MCF 10A (cell line): ENCODE results near the gene CXCL16. TPM values are rescaled to one million over a fixed set of nuclear protein-coding genes. Genes with fewer than 3 reads are reported as not detected.

Experiments
- BruUV-seq: library from RNA; stranded (reverse); fragments of 400-500 nt; replicated peaks from 2 replicates; lab custom pipeline; 2021; lab: Mats Ljungman, UMichigan
- CTCF ChIA-PET: fragments of 300-600 bp; sonication (Branson Sonifier 250); formaldehyde crosslinking; extraction: SDS; loops from one replicate; lab custom pipeline; 2021; ENCODE audit warnings: antibody characterized with exemption, inconsistent platforms; lab: Yijun Ruan, JAX
- POLR2A ChIA-PET: fragments of 300-600, 350-650 bp; sonication (Branson Sonifier 250); formaldehyde crosslinking; extraction: SDS; loops from one replicate; lab custom pipeline; 2020; ENCODE audit warnings: antibody characterized with exemption, inconsistent platforms; lab: Yijun Ruan, JAX
- DNase-seq: peaks from one replicate; pipeline ENCODE4 v3.0.0-alpha.2; 2018; ENCODE audit not compliant: unreplicated experiment
- H3K27ac Mint-ChIP-seq: one replicate; pipeline ENCODE4 v1.8.0; 2022; ENCODE audit warnings: mild to moderate bottlenecking, low read depth, mixed read lengths; ENCODE audit not compliant: unreplicated experiment
- H3K27me3 Mint-ChIP-seq: one replicate; pipeline ENCODE4 v1.8.0; 2022; ENCODE audit warnings: mixed read lengths; ENCODE audit not compliant: insufficient read depth, unreplicated experiment
- H3K36me3 Mint-ChIP-seq: one replicate; pipeline ENCODE4 v1.8.0; 2022; ENCODE audit warnings: mild to moderate bottlenecking, moderate library complexity, mixed read lengths; ENCODE audit not compliant: insufficient read depth, unreplicated experiment
- H3K4me1 Mint-ChIP-seq: one replicate; pipeline ENCODE4 v1.8.0; 2022; ENCODE audit warnings: mixed read lengths; ENCODE audit not compliant: insufficient read depth, unreplicated experiment
- H3K4me3 Mint-ChIP-seq: one replicate; pipeline ENCODE4 v1.8.0; 2022; ENCODE audit warnings: mild to moderate bottlenecking, moderate library complexity, mixed read lengths; ENCODE audit not compliant: unreplicated experiment
- H3K9me3 Mint-ChIP-seq: one replicate; pipeline ENCODE4 v1.8.0; 2022; ENCODE audit warnings: mixed read lengths; ENCODE audit not compliant: unreplicated experiment
- intact Hi-C: fragments of 100-400 bp; cut with micrococcal nuclease; formaldehyde crosslinking; loops from 2 replicates; pipeline ENCODE4 v1.14.1; 2022
- total RNA-seq: library from RNA; stranded (reverse); gene quantifications from 2 replicates; pipeline ENCODE4 v1.2.3, GENCODE V29; 2022
- TF ChIP-seq, protein P1 (sequence below): fragments of 200-600 bp; IDR thresholded peaks from one replicate; pipeline ENCODE4 v1.8.0; 2022; ENCODE audit warnings: antibody characterized with exemption, mild to moderate bottlenecking; ENCODE audit not compliant: unreplicated experiment

The CXCL16 gene
- total RNA-seq, 1 experiment from 2014 or later: 16.7 TPM

DNA sequence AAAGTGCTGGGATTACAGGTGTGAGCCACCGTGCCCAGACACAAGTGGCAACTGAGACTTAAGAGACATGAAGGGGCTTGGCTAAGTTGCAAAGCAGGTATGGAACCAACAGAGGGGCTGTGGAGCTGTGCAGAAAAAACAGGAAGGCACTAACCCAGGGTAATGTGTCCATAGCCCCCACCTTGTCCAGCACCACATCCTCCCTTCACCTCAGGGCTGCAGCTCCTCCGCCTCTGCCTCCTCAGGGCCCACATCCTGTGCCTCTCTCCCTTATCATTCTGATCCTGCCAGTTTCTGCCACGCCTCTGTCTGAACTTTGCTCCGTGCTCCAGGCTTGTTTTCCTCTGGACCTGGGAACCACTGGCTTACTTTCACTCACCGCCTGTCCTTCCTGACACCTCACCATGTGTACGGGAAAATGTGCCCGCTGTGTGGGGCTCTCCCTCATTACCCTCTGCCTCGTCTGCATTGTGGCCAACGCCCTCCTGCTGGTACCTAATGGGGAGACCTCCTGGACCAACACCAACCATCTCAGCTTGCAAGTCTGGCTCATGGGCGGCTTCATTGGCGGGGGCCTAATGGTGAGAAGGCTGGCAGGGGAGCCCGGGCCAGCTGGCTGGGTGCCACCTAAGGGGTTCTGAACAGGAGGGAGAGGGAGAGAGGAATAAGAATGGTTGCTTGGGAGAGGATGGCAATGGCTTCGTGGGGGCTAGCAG is 31.9 kb upstream of the CXCL16 start, which contains the start of gene TM4SF5:
Gene TM4SF5 (plus strand): TSS at position 368 of the 716 bp plus-strand sequence. CDS start 37 bp downstream, at position 405.
- TF ChIP-seq, protein P1, sequence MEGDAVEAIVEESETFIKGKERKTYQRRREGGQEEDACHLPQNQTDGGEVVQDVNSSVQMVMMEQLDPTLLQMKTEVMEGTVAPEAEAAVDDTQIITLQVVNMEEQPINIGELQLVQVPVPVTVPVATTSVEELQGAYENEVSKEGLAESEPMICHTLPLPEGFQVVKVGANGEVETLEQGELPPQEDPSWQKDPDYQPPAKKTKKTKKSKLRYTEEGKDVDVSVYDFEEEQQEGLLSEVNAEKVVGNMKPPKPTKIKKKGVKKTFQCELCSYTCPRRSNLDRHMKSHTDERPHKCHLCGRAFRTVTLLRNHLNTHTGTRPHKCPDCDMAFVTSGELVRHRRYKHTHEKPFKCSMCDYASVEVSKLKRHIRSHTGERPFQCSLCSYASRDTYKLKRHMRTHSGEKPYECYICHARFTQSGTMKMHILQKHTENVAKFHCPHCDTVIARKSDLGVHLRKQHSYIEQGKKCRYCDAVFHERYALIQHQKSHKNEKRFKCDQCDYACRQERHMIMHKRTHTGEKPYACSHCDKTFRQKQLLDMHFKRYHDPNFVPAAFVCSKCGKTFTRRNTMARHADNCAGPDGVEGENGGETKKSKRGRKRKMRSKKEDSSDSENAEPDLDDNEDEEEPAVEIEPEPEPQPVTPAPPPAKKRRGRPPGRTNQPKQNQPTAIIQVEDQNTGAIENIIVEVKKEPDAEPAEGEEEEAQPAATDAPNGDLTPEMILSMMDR: no peak
- H3K9me3 Mint-ChIP-seq: no peaks in the 10 kb centered on the region
- peaks cover 22% of the 10 kb centered on the region for H3K27me3 Mint-ChIP-seq
- no peak for DNase-seq
- H3K36me3 Mint-ChIP-seq: no peaks in the 10 kb centered on the region
- no peak within 1 kb of the TSS for H3K4me3 Mint-ChIP-seq
- CTCF ChIA-PET: interaction anchor here (0.6 kb wide), 1 partner anchor 37 kb away, joined by 3 read pairs; no protein-coding TSS in a partner anchor
- H3K4me1 Mint-ChIP-seq: peaks cover 3% of the 10 kb centered on the region
- no peak within 1 kb of the TSS for H3K27ac Mint-ChIP-seq
- POLR2A ChIA-PET: interaction anchor here (0.7 to 1.0 kb wide), 4 partner anchors 8 to 153 kb away, joined by 3 read pairs; no protein-coding TSS in a partner anchor
- BruUV-seq: no TSS peak
- intact Hi-C loops: no loop called here

DNA sequence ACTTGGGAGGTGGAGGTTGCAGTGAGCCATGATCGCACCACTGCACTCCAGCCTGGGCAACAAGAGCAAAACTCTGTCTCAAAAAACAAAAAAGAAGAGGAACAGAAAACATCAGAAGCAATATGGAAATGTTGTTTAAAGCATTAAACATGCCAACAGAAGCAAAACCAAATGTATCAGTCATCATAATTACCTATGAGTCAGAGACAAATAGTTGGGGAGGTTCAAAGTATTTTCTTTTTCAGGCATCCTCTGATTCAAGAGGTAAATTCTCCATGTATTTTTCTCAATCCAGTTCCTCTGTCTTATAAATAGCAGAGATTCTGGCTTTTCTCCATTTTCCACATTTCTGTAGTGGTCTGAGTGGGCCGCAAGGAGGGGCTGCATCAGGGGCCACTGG is 29.9 kb upstream of the CXCL16 start:
- no peaks in the 10 kb centered on the region for H3K36me3 Mint-ChIP-seq
- peak; percentile 3 for DNase-seq
- BruUV-seq: no TSS peak
- H3K9me3 Mint-ChIP-seq: no peaks in the 10 kb centered on the region
- TF ChIP-seq, protein P1: no peak
- ChIA-PET POLR2A (interaction anchor here (1.7 kb wide), 1 partner anchor 16 kb away, joined by 4 read pairs; no protein-coding TSS in a partner anchor), CTCF (interaction anchor here (0.7 kb wide), 1 partner anchor 21 kb away, joined by 3 read pairs; no protein-coding TSS in a partner anchor)
- peaks cover 3% of the 10 kb centered on the region for H3K4me1 Mint-ChIP-seq
- peaks cover 24% of the 10 kb centered on the region for H3K27me3 Mint-ChIP-seq
- H3K27ac Mint-ChIP-seq: no peak overlapping the region
- intact Hi-C loops: no loop called here
- H3K4me3 Mint-ChIP-seq: no peak overlapping the region

DNA sequence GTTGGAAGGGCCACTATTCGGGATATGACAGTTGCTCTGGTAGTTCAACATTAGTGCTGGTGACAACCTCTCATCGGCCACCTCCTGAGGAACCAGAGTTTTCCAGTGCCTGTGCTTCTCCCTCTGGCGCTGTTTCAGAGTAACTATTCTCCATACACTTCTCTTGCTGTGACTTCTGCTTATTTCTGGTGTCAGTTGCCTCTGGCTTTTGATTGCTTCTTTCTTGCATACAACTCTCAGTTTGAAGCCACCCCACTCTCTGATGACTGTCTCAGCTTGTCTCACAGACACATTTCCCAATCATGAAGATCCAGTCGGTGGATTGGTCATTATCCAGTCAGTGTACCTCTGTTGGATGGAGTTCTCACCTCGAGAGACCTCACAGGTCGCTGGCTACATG is 28.6 kb upstream of the CXCL16 start:
- Mint-ChIP-seq H3K36me3 (no peaks in the 10 kb centered on the region), H3K27me3 (peaks cover 22% of the 10 kb centered on the region), H3K27ac (no peak overlapping the region), H3K4me1 (peaks cover 3% of the 10 kb centered on the region), H3K9me3 (no peaks in the 10 kb centered on the region), H3K4me3 (no peak overlapping the region)
- intact Hi-C loops: no loop called here
- TF ChIP-seq, protein P1: no peak
- CTCF ChIA-PET: interaction anchor here (0.5 kb wide), 1 partner anchor 317 kb away, joined by 5 read pairs; no protein-coding TSS in a partner anchor
- BruUV-seq: no TSS peak
- DNase-seq: no peak
- POLR2A ChIA-PET: interaction anchor here (0.6 to 1.7 kb wide), 3 partner anchors 15 to 151 kb away, joined by 3 to 4 read pairs (median 3); no protein-coding TSS in a partner anchor

DNA sequence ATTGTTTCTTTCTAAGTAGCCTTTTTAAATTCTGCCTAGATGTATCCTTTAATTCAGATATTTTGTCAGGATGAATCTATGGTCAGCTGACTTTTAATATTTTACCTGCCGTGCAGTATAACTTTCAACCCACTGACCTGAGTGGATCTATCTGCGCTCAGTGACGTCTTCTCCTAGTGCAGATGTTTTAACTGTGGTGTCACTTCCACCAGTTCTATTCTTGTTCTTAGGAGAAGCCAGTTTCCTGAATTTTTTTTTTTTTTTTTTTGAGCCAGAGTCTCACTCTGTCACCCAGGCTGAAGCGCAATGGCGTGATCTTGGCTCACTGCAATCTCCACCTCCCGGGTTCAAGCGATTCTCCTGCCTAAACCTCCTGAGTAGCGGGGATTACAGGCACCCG is 27.0 kb upstream of the CXCL16 start:
- CTCF ChIA-PET: interaction anchor here (0.6 kb wide), 1 partner anchor 116 kb away, joined by 3 read pairs; no protein-coding TSS in a partner anchor
- BruUV-seq: no TSS peak

More for the DNA sequence above, 27.0 kb upstream of the CXCL16 start:
- Mint-ChIP-seq H3K4me1 (peaks cover 2% of the 10 kb centered on the region), H3K36me3 (no peaks in the 10 kb centered on the region), H3K27ac (no peak overlapping the region), H3K27me3 (peaks cover 18% of the 10 kb centered on the region), H3K4me3 (no peak overlapping the region), H3K9me3 (no peaks in the 10 kb centered on the region)
- POLR2A ChIA-PET: no interaction called here
- no peak for DNase-seq
- TF ChIP-seq, protein P1: no peak
- intact Hi-C loops: no loop called here
